Kidney epithelial cell (primary cell): ENCODE data around the gene CCDC9. TPM values are rescaled to one million over a fixed set of nuclear protein-coding genes. Genes with fewer than 3 reads are reported as not detected.
A peak's percentile ranks its signal among the peaks of the same experiment; 100 is the strongest.

Experiments
- DNase-seq: peaks from one replicate; pipeline ENCODE4 v3.0.0-alpha.2; 2010; ENCODE audit warnings: low read depth
- H3K27me3 ChIP-seq: 2 replicates; pipeline ENCODE4 v1.6.0; 2011; ENCODE audit warnings: low read length; ENCODE audit not compliant: control insufficient read depth, insufficient read depth
- H3K36me3 ChIP-seq: 2 replicates; pipeline ENCODE4 v1.5.1; 2011; ENCODE audit warnings: low read length; ENCODE audit not compliant: control insufficient read depth, insufficient read depth
- H3K4me3 ChIP-seq: 2 replicates; pipeline ENCODE4 v1.5.1; 2011; ENCODE audit warnings: low read depth, mild to moderate bottlenecking, control low read depth, low read length
- CTCF ChIP-seq: IDR thresholded peaks from 2 replicates; pipeline ENCODE4 v1.5.1; 2011; ENCODE audit warnings: mild to moderate bottlenecking, moderate library complexity, low read length, control low read depth, inconsistent platforms; ENCODE audit not compliant: insufficient read depth, poor library complexity, severe bottlenecking
- total RNA-seq: library from RNA; depleted of rRNA; stranded (reverse); fragments of >200 nt; gene quantifications from 2 replicates; pipeline ENCODE4 v1.2.3, GENCODE V29; 2015

The CCDC9 gene
- total RNA-seq, 1 donor from 2014 or later, result 13.8 TPM

GRCh38 chr19:47221080-47221841, 35.1 kb upstream of the CCDC9 start:
- no peak for DNase-seq
- H3K36me3 ChIP-seq, result peaks cover 2% of the 10 kb centered on the region
- no peak overlapping the region for H3K4me3 ChIP-seq
- H3K27me3 ChIP-seq, result no peaks in the 10 kb centered on the region
- TF ChIP-seq CTCF, result no peak

GRCh38 chr19:47221890-47222289, 34.4 kb upstream of the CCDC9 start:
- no peak for DNase-seq
- TF ChIP-seq CTCF, result no peak
- Histone ChIP-seq H3K27me3 (no peaks in the 10 kb centered on the region), H3K36me3 (peaks cover 2% of the 10 kb centered on the region), H3K4me3 (no peak overlapping the region)

DNA sequence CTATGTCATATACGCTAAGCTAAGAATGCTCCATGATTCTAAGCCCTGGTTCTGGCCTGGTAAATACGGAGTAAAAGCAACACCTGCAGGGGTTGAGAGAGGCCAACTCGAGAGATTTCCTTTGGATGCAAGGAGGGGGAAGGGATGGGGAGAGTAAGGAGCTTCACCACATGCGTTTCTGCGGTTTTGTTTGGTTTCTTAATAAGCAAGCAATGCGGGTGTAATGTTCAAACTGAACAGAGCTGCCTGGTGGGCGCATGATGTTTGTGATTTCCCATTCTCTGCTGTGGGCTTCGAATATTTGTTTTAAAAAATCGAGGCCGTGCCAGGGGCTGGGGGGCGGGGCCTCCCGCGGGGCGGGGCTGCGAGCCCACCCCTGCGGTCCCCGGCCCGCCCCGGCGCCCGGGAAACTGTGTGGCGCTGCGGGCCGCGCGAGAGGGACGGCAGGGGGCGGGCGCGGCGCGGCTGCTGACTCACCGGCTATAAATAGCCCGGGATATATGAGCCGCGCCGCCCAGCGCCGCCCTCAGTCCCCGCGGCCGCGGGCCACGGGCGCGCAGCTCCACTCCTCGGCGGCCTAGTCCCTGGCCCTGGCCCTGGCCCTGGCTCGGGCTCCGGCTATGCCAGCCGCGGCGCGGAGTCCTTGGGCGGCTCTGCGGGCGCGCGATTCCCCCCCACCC, 30.4 kb upstream of the CCDC9 start:
- no peaks in the 10 kb centered on the region for H3K27me3 ChIP-seq
- peaks cover 2% of the 10 kb centered on the region for H3K36me3 ChIP-seq
- no peak for DNase-seq
- no peak for TF ChIP-seq CTCF
- H3K4me3 ChIP-seq, result peak overlapping the region; percentile 36

GRCh38 chr19:47226426-47227351, 29.6 kb upstream of the CCDC9 start:
- H3K27me3 ChIP-seq, result no peaks in the 10 kb centered on the region
- no peak for TF ChIP-seq CTCF
- H3K4me3 ChIP-seq, result peak overlapping the region; percentile 75
- peaks cover 2% of the 10 kb centered on the region for H3K36me3 ChIP-seq
- DNase-seq, result no peak

- Histone ChIP-seq H3K36me3 (no peaks in the 10 kb centered on the region), H3K4me3 (peak overlapping the region; percentile 75), H3K27me3 (no peaks in the 10 kb centered on the region)
- DNase-seq, result peak; percentile 78
- no peak for TF ChIP-seq CTCF
Measured at GRCh38 chr19:47227352-47228167, 28.8 kb upstream of the CCDC9 start.
